HG03280 (cell line): ENCODE results near the gene HLTF.
A peak's percentile ranks its signal among the peaks of the same experiment; 100 is the strongest.
"Not testable (repeated sequence)": the region's sequence is repeated elsewhere in the genome, so short reads cannot be mapped to it uniquely, and the experiment has no call there.

Experiments used
- ATAC-seq: cut with Tn5 transposase; IDR thresholded peaks from one replicate; pipeline ENCODE4 v1.9.1; 2021; ENCODE audit warnings: mild to moderate bottlenecking, moderate library complexity; ENCODE audit not compliant: unreplicated experiment

The HLTF gene

GRCh38 chr3:148992027-148992634 is 94.2 kb downstream of the HLTF start:
- peak; percentile 30 for ATAC-seq

GRCh38 chr3:148991219-148992026 is 94.9 kb downstream of the HLTF start, which contains the start of gene GYG1:
Gene GYG1 (plus strand): TSS chr3:148991540. CDS start chr3:148991641, 101 bp downstream.
- ATAC-seq: peak; percentile 91

GRCh38 chr3:148990236-148990635 is 96.1 kb downstream of the HLTF start:
- ATAC-seq: no peak

- not testable (repeated sequence) for ATAC-seq
Measured at GRCh38 chr3:148987551-148987950, 98.8 kb downstream of the HLTF start.

- no peak for ATAC-seq
Measured at GRCh38 chr3:148981273-148981672, 105.1 kb downstream of the HLTF start.
